ENCODE measurements around the gene MPO.
A peak's percentile ranks its signal among the peaks of the same experiment; 100 is the strongest.

MPO gene

DNA sequence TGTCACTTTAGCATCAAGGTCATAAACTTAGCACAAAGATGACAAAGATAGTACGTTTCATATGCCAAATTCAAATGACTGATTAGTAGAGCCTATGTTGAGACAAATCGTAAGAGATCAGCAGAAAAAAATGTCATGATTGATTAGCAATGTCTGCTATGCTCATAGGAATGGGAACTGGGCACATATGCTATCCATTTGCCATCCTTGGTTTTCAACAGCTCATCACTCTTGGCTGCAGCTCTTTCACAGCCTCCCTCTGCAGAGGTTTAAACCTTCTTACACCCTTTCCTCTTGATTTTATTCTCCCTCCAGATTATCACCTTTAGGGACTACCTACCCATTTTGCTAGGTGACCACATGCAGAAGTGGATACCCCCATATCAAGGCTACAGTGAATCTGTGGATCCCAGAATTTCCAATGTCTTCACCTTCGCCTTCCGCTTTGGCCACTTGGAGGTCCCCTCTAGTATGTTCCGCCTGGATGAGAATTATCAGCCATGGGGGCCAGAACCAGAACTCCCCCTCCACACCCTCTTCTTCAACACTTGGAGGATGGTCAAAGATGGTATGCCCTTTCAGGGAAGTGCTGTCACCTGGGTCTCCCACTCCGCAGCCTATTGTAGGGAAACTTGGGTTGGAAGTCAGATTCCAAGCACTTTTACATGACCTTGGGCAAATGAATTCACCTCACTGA, 16.2 kb downstream of the MPO start:
- no peak for DNase-seq (ENCODE audit: low read depth)

DNA sequence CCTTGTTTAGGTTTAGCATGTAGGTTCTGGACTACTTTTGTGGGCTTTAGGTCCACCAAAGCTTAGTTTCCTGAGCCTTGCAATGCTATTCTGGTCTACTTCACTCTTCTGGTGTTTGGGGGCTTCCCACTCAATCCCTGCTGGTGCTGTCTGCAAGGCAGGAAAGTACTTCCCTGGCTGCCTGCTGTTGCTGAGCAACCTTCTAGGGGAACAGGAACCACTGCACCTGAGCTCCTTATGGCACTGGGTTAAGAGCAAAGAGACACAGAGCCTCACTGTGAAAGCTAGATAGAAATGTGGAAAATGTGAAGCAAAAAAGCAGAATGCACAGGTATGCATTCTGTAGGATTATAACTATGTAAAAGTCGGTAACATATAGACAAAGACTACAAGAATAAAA, 17.0 kb downstream of the MPO start:
- DNase-seq (ENCODE audit: low read depth), result no peak

DNA sequence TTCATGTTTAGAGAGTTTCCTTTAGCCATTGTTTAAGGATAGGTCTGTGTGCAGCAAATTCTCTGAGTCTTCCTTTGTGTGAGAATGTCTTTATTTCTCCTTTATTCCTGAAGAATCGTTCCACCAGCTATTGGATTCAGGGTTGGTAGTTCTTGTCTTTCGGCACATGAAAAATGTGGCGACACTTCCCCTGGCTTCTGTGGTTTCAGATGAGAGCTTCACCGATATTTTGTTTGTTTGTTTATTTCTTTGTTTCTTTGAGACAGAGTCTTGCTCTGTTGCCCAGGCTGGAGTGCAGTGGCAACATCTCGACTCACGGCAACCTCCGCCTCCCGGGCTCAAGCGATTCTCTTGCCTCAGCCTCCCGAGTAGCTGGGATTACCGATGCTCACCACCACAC, 18.6 kb downstream of the MPO start:
- no peak for DNase-seq (ENCODE audit: low read depth)

DNA sequence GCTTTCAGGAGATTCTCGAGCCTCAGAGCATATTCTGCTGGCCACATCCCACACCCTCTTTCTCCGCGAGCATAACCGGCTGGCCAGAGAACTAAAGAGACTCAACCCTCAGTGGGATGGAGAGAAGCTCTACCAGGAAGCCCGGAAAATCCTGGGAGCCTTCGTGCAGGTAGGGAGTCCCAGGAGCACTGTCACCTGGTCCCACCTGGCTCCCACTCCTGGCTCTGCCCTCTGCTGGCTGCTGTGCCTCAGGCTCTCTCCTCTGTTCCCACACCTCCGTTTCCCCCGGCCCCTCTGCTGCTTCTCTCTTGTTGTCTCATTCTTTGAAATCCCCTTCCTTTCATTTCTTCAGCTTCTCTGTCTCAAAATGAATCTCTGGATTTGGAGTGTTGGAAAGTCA, 25.9 kb downstream of the MPO start:
- no peak for DNase-seq (ENCODE audit: low read depth)

DNA sequence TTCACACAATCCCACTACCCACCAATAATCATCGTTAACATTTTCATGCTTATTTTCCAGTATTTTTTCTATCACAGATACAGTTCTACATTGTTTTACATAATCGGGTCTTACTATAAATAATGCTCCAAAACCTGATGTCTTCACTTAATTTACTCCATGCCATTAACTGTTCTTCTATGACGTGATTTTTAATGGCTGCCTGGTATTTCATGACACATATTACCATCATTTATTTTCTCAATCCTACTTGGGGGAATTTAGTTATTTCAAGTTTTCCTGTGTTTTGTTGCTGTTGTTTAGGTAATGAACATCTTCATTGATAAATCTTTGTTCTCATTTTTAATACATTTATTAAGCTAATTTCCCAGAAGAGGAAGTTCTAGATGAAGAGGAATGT, 27.7 kb downstream of the MPO start:
- no peak for DNase-seq (ENCODE audit: low read depth)

DNA sequence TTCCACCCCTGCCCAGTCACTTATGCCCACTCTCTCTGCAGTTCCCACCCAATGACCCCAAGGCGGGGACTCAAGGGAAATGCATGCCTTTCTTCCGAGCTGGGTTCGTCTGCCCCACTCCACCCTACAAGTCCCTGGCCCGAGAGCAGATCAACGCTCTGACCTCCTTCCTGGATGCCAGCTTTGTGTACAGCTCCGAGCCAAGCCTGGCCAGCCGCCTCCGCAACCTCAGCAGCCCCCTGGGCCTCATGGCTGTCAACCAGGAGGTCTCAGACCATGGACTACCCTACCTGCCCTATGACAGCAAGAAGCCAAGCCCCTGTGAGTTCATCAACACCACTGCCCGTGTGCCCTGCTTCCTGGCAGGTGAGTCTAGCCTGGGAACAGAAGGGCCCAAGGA, 28.6 kb downstream of the MPO start:
- DNase-seq (ENCODE audit: low read depth), result no peak

DNA sequence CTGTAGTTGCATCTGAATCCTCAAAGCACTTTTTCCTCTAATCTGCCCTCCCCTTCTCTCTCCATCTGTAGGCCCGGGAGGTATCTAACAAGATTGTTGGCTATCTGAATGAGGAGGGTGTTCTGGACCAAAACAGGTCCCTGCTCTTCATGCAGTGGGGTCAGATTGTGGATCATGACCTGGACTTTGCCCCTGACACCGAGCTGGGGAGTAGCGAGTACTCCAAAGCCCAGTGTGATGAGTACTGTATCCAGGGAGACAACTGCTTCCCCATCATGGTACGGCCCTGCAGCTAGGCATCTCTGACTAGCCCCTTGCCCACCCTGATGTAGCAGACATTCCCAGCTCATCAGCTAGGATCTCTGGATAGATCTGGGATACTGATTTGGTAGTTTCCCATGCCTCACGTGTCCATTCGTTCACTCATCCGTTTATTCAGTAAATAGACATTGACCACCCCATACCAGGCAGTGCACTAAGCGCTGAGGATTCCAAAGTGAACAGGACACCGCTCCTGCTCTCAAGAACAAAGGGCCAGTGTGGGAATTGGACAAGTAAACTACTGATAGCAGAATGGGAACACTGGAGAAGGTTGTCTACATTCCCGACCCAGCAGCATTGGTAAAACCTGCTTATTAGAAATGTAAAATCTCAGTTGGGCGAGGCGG, 30.3 kb downstream of the MPO start:
- DNase-seq (ENCODE audit: low read depth), result no peak

DNA sequence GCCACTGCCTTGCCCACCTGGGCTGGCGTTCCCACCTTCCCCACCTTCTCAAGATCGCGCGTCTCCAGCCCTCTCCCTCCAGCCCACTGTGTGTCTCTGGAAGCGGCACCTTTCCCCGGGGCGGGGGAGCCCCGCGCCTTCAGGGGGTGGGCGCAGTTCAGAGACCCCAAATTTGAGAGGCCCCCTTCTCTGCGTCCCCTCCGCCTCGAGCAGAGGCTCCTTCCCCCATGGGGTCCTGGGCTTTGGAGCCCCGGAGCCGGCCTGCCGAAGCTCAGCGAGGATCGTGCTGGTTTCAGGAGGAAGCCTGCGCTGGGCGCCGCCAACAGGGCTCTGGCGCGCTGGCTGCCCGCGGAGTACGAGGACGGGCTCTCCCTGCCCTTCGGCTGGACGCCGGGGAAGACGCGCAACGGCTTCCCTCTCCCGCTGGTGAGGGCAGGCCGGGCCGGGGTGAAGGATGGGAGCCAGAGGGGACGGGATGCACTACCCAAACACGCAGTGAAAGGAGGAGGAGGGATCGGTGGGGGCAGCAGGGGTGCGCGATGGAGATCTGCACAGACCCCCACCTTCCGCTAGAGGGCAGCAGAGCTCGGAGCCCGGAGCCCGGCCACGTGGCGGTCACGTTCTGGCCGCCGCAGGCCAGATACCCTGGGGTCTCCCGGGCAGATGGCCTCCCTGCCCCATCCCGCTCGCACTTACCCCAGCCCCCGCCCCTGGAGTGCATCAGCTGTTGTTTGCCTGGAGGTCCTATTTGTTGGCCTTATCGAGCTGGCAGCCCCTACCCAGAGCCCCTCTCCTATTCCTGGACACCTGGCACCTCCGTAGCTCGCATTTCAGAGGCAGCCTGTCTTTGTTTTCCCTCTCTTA, 31.2 kb downstream of the MPO start:
- peak; percentile 65 for DNase-seq (ENCODE audit: low read depth)

DNA sequence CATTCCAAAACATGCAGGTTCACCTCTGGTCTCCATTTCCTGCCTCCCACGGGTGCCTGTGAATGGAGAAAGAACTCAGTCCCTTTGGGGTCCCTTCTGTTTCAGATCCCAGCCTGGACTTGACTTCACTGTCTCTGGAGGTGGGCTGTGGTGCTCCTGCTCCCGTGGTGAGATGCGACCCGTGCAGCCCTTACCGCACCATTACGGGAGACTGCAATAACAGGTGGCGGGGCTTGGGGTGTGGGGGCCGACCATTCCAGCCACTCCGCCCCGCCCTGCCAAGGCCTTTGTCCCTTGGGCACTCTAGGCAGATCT, 31.8 kb downstream of the MPO start:
- DNase-seq (ENCODE audit: low read depth), result no peak

DNA sequence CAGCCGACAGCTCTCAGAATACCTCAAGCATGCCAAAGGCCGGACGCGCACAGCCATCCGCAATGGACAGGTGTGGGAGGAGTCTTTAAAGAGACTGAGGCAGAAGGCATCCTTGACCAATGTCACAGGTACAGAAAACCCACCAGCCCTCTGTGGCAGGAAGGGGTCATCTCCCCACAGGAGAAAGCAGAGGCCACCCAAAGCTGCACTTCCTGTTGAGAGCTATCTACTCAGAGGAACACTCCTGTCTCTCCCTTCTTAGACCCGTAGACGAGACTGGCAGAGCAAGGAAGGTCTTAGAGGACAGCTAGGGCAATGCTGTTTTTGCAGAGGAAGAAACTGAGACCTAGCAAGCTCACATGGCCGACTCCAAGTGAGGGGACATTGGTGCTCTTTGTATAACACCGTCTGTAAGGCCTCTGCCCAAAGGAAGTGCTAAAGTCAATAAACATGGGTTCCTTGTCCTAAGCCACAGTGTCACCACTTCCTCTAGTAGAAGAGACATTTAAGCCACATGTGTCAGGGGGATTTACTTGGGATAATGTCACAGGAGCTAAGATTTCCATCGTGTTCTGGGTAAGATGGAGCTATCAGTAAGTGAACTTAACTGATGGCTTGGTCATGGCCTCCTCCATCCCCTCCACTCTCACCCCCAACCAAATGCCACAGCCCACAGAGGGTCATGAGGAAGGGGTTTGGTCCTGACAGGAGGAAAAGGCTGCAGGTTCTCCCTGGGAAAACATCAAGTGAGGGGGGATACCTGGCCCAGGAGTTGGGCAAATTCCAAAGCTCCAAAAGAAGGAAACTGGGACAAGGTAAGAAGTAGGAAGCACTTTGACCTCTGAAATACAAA, 33.0 kb downstream of the MPO start:
- no peak for DNase-seq (ENCODE audit: low read depth)

DNA sequence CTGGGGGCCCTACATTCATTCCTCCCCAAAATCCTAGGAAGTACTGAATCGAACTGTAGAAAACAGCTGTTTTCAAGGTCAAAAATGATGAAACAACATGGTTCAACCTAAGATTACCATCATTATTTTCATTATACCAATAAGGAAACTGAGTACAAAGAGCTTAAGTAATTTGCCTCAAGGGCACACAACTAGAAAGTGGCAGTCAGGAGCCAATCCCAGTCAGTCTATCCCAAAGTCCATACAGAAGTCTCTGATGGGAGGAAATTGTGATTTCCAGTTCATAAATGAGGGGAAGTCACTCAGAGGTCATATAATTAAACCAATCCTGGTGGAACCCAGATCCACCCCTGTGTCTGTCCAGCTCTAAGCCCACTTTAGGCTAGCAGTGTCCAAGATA, 34.0 kb downstream of the MPO start:
- no peak for DNase-seq (ENCODE audit: low read depth)

DNA sequence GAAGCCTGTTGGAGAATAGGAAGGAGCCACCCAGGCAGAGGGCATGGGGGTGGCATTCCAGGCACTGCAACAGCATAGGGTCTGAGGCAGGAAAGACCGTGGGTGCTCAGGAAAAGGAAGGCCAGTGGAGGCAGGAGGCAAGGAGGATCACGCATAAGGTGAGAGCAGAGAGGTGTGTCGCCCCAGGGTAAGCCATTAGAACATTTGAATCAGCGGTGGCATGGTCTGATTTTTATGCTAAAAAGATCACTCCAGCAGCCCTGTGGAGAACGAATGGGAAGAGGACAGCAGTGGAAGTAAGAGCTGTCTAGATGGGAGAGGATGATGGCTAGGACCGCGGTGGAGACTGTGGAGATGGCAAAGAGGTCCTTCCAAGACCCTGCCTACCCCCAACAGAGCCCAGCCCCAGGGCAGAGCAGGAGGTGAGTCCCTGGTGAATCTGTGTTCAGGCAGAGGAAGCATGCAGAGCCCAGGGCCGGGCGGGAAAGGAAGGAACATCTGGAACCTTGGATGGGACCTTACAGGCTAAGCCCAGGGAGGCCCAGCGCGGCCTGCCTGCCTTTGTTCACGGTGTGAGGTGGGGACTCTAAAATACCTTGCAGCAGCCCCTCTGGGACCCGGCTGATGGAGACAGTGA, 34.5 kb downstream of the MPO start:
- DNase-seq (ENCODE audit: low read depth), result no peak

DNA sequence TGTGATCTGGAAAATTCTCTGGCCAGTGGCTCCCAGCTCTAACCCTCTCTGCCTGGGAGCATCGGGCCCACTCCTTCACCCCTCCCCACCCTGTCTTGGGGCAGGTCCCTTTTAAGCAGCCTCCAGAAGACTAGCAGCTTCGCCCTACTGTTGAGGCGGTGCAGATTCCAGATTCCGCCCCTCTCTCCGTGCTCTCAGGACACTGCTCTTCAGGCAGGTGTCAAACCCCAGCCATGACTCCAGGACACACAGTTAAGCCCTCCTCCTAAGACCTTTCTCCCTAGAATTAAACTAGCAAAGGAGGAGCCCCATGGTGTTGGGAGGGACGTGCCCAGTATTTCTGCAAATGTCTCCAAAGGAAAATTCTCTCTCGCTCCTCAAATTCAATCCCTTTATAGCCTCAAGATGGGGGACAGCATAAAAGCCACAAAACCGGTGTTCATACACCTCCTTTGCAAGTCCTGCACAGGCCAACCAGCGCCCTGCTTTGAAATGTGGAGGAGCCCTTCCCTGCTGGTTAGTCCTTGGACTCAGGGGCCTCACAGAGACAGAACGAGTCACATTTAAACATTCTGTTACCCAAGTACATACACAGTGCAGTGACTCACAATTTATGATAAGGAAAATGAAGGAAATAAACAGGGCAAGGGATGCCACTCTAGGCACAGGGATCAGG, 35.2 kb downstream of the MPO start:
- no peak for DNase-seq (ENCODE audit: low read depth)

DNA sequence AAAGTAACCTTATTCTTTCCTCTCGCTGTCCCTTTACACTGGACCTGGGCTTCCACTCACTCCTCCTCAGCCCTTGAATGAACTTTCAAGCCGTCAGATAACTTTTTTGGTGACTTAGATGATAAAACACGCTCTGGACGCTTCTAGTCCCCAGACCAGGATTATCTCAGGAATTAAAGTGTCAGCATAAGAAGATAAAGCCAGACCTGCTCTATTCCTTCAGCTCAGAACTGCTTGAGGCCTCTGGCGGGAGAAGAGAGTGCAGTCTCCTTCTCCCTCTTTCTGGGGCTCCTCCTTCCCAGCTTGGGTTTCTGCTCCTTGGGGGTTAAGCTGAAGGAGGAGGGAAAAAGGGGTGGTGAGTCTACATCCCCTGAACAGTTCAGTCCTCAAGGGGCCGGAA, 35.8 kb downstream of the MPO start:
- DNase-seq (ENCODE audit: low read depth), result no peak

DNA sequence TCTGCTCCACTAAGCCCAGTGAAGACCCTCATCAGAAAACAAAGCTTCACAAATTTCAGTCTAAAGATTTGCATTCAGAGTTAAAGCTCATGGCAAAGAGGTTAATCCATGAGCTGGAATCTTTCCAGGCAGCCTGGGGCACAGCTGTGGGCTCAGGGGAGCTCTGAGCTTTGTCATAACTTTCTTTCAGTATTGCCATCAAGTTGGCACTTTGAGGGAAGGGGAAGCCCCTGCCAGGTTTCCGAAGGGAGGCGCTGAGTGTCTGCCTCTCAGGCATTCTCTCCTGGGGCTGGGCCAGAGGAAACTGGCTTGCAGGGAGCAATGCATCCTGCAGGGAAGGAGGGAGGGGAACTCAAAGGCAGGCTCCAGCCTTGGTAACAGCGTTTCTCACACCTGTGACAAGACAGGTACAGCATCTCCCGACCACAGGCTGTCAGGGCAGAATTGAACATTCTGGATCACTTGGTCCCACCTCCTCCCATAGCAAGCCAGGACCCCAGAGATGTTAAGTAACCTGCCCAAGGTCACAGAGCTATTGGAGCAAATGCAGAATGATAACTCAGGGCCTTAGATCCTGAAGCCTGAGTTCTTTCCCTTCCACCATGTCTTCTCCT, 38.5 kb downstream of the MPO start:
- no peak for DNase-seq (ENCODE audit: low read depth)

DNA sequence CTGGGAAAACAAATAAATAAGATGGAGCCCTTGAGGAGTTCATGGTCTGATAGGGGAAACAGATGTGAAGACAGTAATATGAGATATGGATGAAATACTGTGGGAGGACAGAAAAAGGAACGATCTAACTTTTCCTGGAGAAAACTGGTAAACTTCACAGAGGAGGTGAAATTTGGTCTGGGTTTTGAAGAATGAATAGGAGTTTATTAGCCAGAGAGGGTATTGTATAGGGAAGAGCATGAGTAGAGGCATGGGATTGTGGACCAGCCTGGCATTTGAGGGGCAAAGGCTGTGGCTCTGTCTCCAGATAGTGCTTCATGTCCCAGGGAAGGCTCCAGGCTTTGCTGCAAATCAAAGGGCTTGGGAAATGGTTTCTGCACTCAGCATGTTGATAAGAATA, 40.7 kb downstream of the MPO start:
- no peak for DNase-seq (ENCODE audit: low read depth)

DNA sequence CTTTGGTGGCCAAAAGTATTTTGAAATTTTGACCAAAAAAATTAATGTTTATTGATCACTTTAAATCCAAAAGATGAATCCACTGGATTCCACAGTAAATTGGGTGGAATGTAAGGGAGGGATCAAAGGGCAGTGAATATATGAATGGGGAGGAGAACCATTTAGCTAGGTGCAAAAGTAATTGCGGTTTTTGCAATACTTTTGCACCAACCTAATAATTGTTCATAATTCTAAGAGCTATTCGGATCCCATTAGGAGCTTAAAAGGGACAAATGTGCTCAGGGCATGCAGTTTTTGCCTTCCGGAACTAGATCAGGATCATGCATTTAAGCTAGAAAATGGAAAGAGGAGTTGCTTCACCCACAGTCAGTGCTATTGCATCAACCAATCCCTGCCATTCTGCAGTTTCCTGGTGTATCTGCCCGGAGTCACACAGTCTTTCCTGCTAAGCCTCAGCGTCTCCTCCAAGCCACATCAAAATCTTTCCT, 42.5 kb downstream of the MPO start, which contains the start of gene LPO:
Gene LPO, plus strand, starts transcription at position 438 of the 488 bp plus-strand sequence. CDS start 4,396 bp downstream, outside the sequence.
- DNase-seq (ENCODE audit: low read depth), result no peak

DNA sequence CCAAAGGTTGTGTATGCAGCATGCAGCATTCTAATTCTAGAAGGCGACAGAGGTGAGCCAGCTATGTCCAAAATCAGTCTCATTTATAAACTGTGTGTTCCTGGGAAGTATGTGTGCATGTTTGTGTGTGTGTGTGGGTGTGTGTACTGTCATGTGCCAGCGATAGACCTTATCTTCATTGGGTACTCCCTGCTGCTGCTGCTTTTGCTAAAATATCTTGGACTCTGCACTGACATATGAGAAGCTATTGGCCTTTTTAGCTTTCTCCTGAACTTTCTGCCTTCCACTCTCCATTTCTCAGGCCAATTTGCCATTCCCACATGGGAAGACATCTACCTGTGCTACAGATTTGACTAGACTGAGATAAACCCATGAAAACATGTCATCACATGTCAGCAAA, 44.3 kb downstream of the MPO start:
- no peak for DNase-seq (ENCODE audit: low read depth)

DNA sequence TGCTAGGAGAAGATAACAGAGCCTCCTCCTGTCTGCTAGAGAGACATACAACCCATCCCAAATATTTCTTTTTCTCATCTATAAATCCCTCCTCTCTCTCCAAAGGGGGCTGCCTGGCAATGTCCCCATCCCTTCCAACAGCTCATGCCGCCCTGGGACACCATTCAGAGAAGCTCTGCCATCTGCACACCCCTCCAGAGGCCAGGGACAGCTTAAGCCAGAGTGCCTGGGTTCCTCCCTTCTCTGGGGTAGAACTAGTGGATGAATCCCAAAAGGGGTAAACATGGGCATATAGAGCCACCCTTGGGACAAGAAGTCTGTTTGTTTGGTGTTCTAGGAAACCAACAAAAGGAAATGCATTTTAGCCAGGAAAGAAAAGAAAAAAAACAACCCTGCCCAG, 44.9 kb downstream of the MPO start:
- no peak for DNase-seq (ENCODE audit: low read depth)

DNA sequence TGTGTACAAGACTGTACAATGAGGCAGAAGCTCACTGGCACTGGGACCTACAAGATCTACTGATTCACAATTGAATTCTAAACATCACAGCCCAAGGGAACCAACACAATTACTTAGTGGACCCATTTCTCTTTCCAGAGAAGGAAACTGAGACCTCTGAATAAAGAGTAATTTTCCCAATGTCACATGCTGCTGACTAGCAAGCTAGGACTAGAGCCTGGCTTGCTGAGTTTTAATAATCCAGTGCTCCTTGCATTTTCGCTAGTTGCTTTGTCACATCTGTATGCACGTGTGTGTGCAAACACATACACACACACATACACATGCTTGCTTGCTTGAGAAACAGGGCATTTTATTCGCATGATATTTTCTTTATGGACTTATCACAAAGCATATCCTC, 46.2 kb downstream of the MPO start:
- DNase-seq (ENCODE audit: low read depth), result no peak

DNA sequence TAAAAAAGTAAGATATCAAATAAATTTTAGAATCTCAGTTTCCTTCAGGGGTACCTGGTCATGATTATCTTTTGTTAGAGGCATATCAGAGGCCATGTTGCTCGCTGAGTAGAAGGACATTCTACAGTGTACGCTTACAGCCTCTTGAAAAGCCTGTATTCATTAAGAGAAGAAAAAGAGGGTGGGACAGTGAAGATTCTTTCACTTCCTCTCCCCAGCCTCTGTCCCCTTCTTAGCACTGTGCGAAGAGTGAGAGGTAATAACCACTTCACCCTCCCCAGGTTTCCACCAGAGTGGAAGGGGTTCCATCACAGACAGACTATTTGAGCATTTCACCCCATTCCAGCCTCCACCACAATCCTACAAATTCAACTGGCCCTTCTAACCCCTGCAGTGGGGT, 47.2 kb downstream of the MPO start:
- DNase-seq (ENCODE audit: low read depth), result no peak
